ENCODE results near the gene CCNT2. TPM values are rescaled to one million over a fixed set of nuclear protein-coding genes. Genes with fewer than 3 reads are reported as not detected.

Gene CCNT2
- total RNA-seq, 2 experiments from 2014 or later, result 32.8 to 45.1 TPM

- intact Hi-C loops (cut with micrococcal nuclease; ENCODE audit: unreplicated experiment), result no loop called here
- Histone ChIP-seq H2AFZ (ENCODE audit: low read length) (no peak overlapping the region), H3K36me3 (ENCODE audit: insufficient read depth, low read length) (peaks cover 96% of the 10 kb centered on the region), H3K27ac (ENCODE audit: low read depth, low read length, poor library complexity, severe bottlenecking) (no peak overlapping the region), H3K4me1 (ENCODE audit: insufficient read depth, low read length, poor library complexity, severe bottlenecking) (peaks cover 17% of the 10 kb centered on the region), H3K4me3 (ENCODE audit: low read depth, low read length, poor library complexity, severe bottlenecking) (no peak overlapping the region), H3K9me2 (ENCODE audit: insufficient read depth, low read length) (no peaks in the 10 kb centered on the region), H3K9me3 (ENCODE audit: low read length) (no peaks in the 10 kb centered on the region), H4K20me1 (ENCODE audit: insufficient read depth, low read length) (peaks cover 4% of the 10 kb centered on the region; the same call in 1 of the 2 replicates), H3K4me2 (ENCODE audit: low read length) (no peak overlapping the region), H3K79me2 (ENCODE audit: insufficient read depth, low read depth, low read length) (peaks cover 24% of the 10 kb centered on the region; the same call in 1 of the 2 replicates)
- CTCF ChIA-PET (ENCODE audit: unreplicated experiment), result no interaction called here
- POLR2A ChIA-PET, result interaction anchor here (0.5 to 1.7 kb wide), 5 partner anchors 11 to 236 kb away, joined by 3 to 5 read pairs (median 3); no protein-coding TSS in a partner anchor
- no TSS peak for BruUV-seq (replicated peaks)
- TF ChIP-seq EZH2phosphoT487 (IDR thresholded peaks at IDR 0.05; ENCODE audit: borderline replicate concordance, low read depth, low read length), result no peak
- TF ChIP-seq, protein P1, sequence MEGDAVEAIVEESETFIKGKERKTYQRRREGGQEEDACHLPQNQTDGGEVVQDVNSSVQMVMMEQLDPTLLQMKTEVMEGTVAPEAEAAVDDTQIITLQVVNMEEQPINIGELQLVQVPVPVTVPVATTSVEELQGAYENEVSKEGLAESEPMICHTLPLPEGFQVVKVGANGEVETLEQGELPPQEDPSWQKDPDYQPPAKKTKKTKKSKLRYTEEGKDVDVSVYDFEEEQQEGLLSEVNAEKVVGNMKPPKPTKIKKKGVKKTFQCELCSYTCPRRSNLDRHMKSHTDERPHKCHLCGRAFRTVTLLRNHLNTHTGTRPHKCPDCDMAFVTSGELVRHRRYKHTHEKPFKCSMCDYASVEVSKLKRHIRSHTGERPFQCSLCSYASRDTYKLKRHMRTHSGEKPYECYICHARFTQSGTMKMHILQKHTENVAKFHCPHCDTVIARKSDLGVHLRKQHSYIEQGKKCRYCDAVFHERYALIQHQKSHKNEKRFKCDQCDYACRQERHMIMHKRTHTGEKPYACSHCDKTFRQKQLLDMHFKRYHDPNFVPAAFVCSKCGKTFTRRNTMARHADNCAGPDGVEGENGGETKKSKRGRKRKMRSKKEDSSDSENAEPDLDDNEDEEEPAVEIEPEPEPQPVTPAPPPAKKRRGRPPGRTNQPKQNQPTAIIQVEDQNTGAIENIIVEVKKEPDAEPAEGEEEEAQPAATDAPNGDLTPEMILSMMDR (conservative IDR thresholded peaks at IDR 0.05; ENCODE audit: low read length), result no peak
- DNase-seq (ENCODE audit: low spot score), result no peak
Observed at GRCh38 chr2:134946073-134946472, 27.5 kb downstream of the CCNT2 start.

DNA sequence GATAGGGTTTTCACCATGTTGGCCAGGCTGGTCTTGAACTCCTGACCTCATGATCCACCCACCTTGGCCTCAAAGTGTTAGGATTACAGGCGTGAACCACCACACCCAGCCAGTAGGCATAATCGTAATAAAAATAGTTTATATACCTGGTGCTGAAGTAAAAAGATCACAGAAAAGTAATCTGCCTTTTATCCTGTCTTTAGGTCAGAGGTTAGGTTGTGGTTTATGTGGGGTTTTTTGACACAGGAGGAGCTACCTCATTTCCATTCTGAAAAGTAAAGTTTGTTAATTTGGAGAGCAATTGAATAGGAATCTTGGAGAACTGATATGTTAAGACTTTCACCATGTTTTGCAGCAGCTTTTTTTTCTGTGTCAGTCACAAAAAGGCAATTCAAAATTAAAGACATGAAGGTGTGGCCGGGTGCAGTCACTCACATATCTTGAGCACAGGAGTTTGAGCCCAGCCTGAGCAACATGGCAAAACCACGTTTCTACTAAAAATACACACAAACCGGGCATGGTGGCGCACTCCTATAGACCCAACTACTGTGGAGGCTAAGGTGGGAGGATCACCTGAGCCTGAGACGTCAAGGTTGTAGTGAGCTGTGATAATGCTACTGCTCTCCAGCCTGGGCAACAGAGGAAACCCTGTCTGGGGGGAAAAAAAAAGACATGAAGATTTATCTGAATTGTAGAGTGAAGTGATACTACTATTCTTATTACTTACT is 31.5 kb downstream of the CCNT2 start:
- H3K27ac ChIP-seq (ENCODE audit: low read depth, low read length, poor library complexity, severe bottlenecking), result no peak overlapping the region
- no peaks in the 10 kb centered on the region; the same call in 1 of the 2 replicates for H4K20me1 ChIP-seq (ENCODE audit: insufficient read depth, low read length)
- no peak for DNase-seq (ENCODE audit: low spot score)
- no peaks in the 10 kb centered on the region for H3K4me1 ChIP-seq (ENCODE audit: insufficient read depth, low read length, poor library complexity, severe bottlenecking)
- no peak overlapping the region for H3K4me2 ChIP-seq (ENCODE audit: low read length)
- no TSS peak for BruUV-seq (replicated peaks)
- no peak overlapping the region for H2AFZ ChIP-seq (ENCODE audit: low read length)
- no peaks in the 10 kb centered on the region for H3K9me2 ChIP-seq (ENCODE audit: insufficient read depth, low read length)
- intact Hi-C loops (cut with micrococcal nuclease; ENCODE audit: unreplicated experiment), result no loop called here
- ChIA-PET POLR2A (interaction anchor here (0.7 to 1.5 kb wide), 3 partner anchors 9 to 11 kb away, joined by 3 to 6 read pairs (median 5); no protein-coding TSS in a partner anchor), CTCF (ENCODE audit: unreplicated experiment) (no interaction called here)
- no peaks in the 10 kb centered on the region for H3K9me3 ChIP-seq (ENCODE audit: low read length)
- no peak overlapping the region for H3K4me3 ChIP-seq (ENCODE audit: low read depth, low read length, poor library complexity, severe bottlenecking)
- peaks cover 96% of the 10 kb centered on the region for H3K36me3 ChIP-seq (ENCODE audit: insufficient read depth, low read length)
- H3K79me2 ChIP-seq (ENCODE audit: insufficient read depth, low read depth, low read length), result peaks cover 6% of the 10 kb centered on the region; the same call in 1 of the 2 replicates
- TF ChIP-seq, protein P1 (conservative IDR thresholded peaks at IDR 0.05; ENCODE audit: low read length), result no peak

GRCh38 chr2:134950886-134951285 is 32.3 kb downstream of the CCNT2 start:
- Histone ChIP-seq H2AFZ (ENCODE audit: low read length) (no peak overlapping the region), H4K20me1 (ENCODE audit: insufficient read depth, low read length) (no peaks in the 10 kb centered on the region; the same call in 1 of the 2 replicates), H3K4me2 (ENCODE audit: low read length) (no peak overlapping the region), H3K27ac (ENCODE audit: low read depth, low read length, poor library complexity, severe bottlenecking) (no peak overlapping the region), H3K36me3 (ENCODE audit: insufficient read depth, low read length) (peaks cover 96% of the 10 kb centered on the region), H3K9me2 (ENCODE audit: insufficient read depth, low read length) (no peaks in the 10 kb centered on the region), H3K4me1 (ENCODE audit: insufficient read depth, low read length, poor library complexity, severe bottlenecking) (no peaks in the 10 kb centered on the region), H3K9me3 (ENCODE audit: low read length) (no peaks in the 10 kb centered on the region), H3K79me2 (ENCODE audit: insufficient read depth, low read depth, low read length) (peaks cover 6% of the 10 kb centered on the region; the same call in 1 of the 2 replicates), H3K4me3 (ENCODE audit: low read depth, low read length, poor library complexity, severe bottlenecking) (no peak overlapping the region)
- DNase-seq (ENCODE audit: low spot score), result no peak
- ChIA-PET POLR2A (interaction anchor here (0.7 to 1.5 kb wide), 2 partner anchors 11 kb away, joined by 3 to 5 read pairs; no protein-coding TSS in a partner anchor), CTCF (ENCODE audit: unreplicated experiment) (no interaction called here)
- intact Hi-C loops (cut with micrococcal nuclease; ENCODE audit: unreplicated experiment), result no loop called here
- TF ChIP-seq, protein P1 (conservative IDR thresholded peaks at IDR 0.05; ENCODE audit: low read length), result no peak
- TF ChIP-seq EZH2phosphoT487 (IDR thresholded peaks at IDR 0.05; ENCODE audit: borderline replicate concordance, low read depth, low read length), result no peak
- BruUV-seq (replicated peaks), result no TSS peak

All from OCI-LY7 (cell line).